NB4 (cell line): ENCODE data around the gene COA8.

ENCODE experiments used
- DNase-seq: peaks from one replicate; pipeline ENCODE4 v3.0.0; 2010; ENCODE audit warnings: low read depth
- H3K4me3 ChIP-seq: one replicate; pipeline ENCODE4 v1.5.1; 2011; ENCODE audit warnings: mild to moderate bottlenecking, low read depth, low read length, moderate library complexity
- MYC ChIP-seq: IDR thresholded peaks from 2 replicates; pipeline ENCODE4 v1.6.1; 2011; ENCODE audit warnings: low read depth, low read length
- POLR2A ChIP-seq: IDR thresholded peaks from 2 replicates; pipeline ENCODE4 v1.6.1; 2011; ENCODE audit warnings: mild to moderate bottlenecking; ENCODE audit not compliant: insufficient read length; ENCODE audit errors: extremely low read depth
- TF ChIP-seq, protein P1 (sequence below): IDR thresholded peaks from 2 replicates; pipeline ENCODE4 v1.6.1; 2011; ENCODE audit warnings: low read depth, low read length
- TF ChIP-seq, protein P2 (sequence below): IDR thresholded peaks from one replicate; pipeline ENCODE4 v1.5.1; 2012; ENCODE audit warnings: low read depth, low read length

The COA8 gene

DNA sequence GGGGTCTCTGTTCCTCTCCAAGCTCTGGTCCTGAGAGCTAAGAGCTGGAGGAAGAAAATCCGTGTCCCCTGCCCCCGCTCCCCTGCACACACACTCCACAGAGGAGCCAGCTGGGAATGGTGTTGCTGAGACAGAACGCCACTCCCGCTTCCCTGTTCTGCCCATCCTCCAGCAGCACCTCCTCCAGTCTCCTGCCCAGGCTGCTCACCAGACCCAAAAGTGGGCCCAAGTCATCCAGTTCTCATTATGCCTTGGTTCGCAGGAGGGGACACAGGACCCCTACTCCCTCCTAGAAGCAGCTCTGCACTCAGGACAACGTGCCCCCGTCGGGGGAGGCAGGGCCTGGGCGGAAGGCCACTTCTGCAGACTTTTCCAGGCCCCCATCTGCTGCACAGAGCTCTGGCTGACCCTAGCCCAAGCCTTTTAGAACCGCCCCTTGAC lies 34.6 kb upstream of the COA8 start:
- H3K4me3 ChIP-seq, result peak overlapping the region; percentile 50
- TF ChIP-seq, protein P1, sequence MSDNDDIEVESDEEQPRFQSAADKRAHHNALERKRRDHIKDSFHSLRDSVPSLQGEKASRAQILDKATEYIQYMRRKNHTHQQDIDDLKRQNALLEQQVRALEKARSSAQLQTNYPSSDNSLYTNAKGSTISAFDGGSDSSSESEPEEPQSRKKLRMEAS, result no peak
- TF ChIP-seq MYC, result no peak
- TF ChIP-seq, protein P2, sequence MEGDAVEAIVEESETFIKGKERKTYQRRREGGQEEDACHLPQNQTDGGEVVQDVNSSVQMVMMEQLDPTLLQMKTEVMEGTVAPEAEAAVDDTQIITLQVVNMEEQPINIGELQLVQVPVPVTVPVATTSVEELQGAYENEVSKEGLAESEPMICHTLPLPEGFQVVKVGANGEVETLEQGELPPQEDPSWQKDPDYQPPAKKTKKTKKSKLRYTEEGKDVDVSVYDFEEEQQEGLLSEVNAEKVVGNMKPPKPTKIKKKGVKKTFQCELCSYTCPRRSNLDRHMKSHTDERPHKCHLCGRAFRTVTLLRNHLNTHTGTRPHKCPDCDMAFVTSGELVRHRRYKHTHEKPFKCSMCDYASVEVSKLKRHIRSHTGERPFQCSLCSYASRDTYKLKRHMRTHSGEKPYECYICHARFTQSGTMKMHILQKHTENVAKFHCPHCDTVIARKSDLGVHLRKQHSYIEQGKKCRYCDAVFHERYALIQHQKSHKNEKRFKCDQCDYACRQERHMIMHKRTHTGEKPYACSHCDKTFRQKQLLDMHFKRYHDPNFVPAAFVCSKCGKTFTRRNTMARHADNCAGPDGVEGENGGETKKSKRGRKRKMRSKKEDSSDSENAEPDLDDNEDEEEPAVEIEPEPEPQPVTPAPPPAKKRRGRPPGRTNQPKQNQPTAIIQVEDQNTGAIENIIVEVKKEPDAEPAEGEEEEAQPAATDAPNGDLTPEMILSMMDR, result no peak
- TF ChIP-seq POLR2A, result no peak
- no peak for DNase-seq

DNA sequence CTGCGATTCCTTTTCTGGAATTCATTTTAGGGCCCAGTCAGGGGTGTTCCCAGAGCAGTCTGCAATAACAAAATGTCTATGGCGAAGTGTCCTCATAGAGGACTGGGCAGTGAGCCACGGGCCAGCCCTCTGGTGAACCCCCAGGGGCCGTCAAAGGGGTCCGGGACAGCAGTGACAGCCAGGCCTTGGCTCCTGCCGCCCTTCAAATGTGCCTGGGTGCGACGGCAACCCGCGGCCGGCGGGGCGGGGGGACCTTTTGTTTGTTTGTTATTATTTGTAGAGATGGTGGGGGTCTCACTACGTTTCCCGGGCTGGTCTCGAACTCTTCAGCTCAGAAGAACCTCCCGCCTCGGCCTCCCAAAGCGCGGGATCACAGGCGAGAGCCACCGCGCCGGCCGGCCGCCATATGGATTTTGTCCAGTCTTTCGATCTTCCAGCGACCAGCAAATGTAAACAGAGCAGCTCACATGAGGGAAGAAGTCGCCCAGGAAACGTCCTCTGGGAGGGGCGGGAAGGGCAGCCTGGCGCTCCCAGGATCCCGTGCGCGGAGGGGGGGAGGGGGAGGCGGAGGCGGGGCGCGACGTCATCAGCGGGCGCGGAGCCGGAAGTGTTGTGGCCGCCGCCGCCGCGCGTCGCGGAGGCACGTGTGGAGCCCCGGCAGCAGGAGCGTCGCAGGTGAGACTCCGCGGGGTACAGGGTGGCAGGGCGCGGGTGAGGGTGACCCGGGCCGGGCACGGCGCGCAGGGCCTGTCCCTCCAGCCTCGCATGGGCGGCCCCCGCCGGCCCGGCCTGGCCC lies 34.0 kb upstream of the COA8 start, which contains the start of gene TRMT61A:
TSS of gene TRMT61A (plus strand) at position 610 of the 796 bp plus-strand sequence. CDS start 783 bp downstream, outside the sequence.
- H3K4me3 ChIP-seq, result peak within 1 kb of the TSS; percentile 90
- DNase-seq, result peak; percentile 86
- peak; percentile 95 for TF ChIP-seq MYC
- TF ChIP-seq POLR2A, result peak; percentile 47
- TF ChIP-seq, protein P1, result peak; percentile 94
- TF ChIP-seq, protein P2, result no peak

DNA sequence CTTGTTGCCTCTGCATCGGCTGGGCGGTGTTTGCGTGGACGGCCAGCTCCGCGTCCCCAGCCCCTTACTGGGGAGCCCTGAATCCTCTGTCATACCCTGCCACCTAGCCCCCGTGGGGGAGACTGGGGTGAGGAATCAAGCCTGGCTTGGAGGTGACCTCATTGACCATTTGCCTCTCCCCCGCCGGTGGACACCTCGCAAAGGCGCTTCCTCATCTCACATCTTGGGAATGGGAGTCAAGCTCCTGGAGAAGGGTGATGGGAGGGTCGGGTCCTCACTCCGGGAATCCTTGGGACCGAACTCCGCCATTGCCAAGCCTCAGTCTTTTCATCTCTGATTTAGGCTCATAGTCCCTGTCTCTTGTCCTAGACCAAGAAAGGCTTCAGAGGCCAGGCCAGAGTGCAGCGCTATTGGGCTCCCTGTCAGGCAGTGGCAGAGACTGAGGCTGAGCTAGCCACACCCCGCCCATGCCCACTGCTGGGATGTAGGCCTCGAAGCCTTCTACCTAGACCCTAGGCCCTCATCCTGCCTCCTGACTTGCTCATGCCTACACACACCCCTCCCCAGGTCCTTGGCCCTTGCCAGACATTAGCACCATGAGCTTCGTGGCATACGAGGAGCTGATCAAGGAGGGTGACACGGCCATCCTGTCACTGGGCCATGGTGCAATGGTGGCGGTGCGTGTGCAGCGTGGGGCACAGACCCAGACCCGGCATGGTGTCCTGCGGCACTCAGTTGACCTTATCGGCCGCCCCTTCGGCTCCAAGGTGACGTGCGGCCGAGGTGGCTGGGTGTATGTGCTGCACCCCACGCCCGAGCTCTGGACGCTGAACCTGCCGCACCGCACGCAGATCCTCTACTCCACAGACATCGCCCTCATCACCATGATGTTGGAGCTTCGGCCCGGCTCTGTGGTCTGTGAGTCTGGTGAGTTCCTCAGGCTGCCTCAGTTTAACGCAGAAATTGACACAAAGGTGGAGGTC lies 33.1 kb upstream of the COA8 start:
- TF ChIP-seq, protein P1, result no peak
- TF ChIP-seq MYC (no peak), POLR2A (no peak)
- TF ChIP-seq, protein P2, result no peak
- no peak for DNase-seq

DNA sequence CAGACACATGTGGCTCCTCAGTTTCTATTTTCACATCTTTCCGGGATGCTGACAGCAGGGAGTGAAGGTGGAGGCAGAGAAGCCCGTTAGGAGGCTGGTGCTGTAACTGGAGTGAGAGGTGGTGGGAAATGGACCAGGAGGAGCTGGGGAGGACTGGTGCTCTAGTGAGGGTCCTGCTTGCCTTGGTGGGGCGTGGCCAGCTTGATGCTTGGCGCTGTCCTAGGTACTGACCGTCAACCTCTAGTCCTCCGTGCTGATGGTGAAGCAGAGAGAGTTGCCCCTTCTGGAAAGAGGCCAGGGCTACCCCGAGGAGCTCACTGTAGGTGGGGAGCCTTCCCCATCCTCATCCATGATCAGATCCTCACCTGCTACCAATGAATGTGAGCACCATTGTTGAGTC lies 32.4 kb upstream of the COA8 start:
- peak overlapping the region; percentile 90 for H3K4me3 ChIP-seq
- TF ChIP-seq POLR2A, result no peak
- DNase-seq, result peak; percentile 53

More for the DNA sequence above, 33.1 kb upstream of the COA8 start:
- H3K4me3 ChIP-seq, result peak overlapping the region; percentile 90

DNA sequence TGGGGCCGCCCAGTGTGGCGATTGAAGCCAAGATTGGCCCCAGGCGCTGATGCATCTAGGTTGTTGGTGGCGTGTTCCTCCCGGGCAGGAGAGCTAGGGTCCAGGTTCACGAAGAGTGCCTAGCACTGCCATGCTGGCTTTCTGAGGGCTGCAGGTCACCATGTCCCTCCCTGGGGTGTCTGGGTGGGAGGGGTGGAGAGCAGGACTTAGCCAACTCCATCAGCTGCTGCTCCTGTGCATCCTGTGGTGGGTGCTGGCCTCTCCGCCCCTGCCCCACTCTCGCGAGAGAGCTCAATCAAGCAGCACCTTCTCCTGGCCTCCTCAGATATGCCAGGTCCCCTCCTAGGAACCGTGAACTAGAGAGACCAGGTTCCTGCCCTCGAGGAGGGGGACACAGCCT lies 31.9 kb upstream of the COA8 start:
- TF ChIP-seq, protein P2, result no peak
- no peak for TF ChIP-seq POLR2A
- TF ChIP-seq, protein P1, result no peak
- TF ChIP-seq MYC, result no peak
- no peak overlapping the region for H3K4me3 ChIP-seq
- no peak for DNase-seq
